Measurements from ENCODE around the gene TERB1. TPM values are rescaled to one million over a fixed set of nuclear protein-coding genes. Genes with fewer than 3 reads are reported as not detected.

TERB1 gene
- total RNA-seq, 4 donors from 2014 or later, result 0.27 to 2.1 TPM; not detected in 2

GRCh38 chr16:66845080-66845410 lies 43.7 kb upstream of the TERB1 start:
- Histone ChIP-seq H3K27me3 (peaks cover 7% of the 10 kb centered on the region), H3K9me3 (no peaks in the 10 kb centered on the region), H3K27ac (no peak overlapping the region), H3K4me1 (peaks cover 10 to 12% of the 10 kb centered on the region in 2 donors), H3K36me3 (no peaks in the 10 kb centered on the region), H3K4me3 (replicated peaks in 1 of 3) (peak overlapping the region in 1 of 3 donors; percentile 27)
- intact Hi-C loops (cut with DNase I), result no loop called here
- no peak for DNase-seq
- TF ChIP-seq, protein P1, sequence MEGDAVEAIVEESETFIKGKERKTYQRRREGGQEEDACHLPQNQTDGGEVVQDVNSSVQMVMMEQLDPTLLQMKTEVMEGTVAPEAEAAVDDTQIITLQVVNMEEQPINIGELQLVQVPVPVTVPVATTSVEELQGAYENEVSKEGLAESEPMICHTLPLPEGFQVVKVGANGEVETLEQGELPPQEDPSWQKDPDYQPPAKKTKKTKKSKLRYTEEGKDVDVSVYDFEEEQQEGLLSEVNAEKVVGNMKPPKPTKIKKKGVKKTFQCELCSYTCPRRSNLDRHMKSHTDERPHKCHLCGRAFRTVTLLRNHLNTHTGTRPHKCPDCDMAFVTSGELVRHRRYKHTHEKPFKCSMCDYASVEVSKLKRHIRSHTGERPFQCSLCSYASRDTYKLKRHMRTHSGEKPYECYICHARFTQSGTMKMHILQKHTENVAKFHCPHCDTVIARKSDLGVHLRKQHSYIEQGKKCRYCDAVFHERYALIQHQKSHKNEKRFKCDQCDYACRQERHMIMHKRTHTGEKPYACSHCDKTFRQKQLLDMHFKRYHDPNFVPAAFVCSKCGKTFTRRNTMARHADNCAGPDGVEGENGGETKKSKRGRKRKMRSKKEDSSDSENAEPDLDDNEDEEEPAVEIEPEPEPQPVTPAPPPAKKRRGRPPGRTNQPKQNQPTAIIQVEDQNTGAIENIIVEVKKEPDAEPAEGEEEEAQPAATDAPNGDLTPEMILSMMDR (IDR thresholded peaks at IDR 0.05), result no peak
- TF ChIP-seq POLR2A (IDR thresholded peaks at IDR 0.05), result no peak
- 19 to 59% methylated on average over 2 to 10 of the region's 10 CpGs for WGBS, 2 donors

GRCh38 chr16:66844342-66845079 lies 43.1 kb upstream of the TERB1 start, which contains the start of gene CA7:
Gene CA7, plus strand, starts transcription at chr16:66844414. Its CDS starts 74 bp downstream, at chr16:66844488.
- 0% methylated on average over 19 of the region's 79 CpGs; no CpG with 5 or more reads in 1 of the 2 donors for WGBS, 2 donors
- no peaks in the 10 kb centered on the region for H3K36me3 ChIP-seq
- intact Hi-C loops (cut with DNase I), result no loop called here
- no peak within 1 kb of the TSS for H3K27ac ChIP-seq
- TF ChIP-seq, protein P1 (IDR thresholded peaks at IDR 0.05), result no peak
- no peak for TF ChIP-seq POLR2A (IDR thresholded peaks at IDR 0.05)
- H3K4me1 ChIP-seq, result peaks cover 10 to 12% of the 10 kb centered on the region in 2 donors
- H3K27me3 ChIP-seq, result peaks cover 7% of the 10 kb centered on the region
- peak within 1 kb of the TSS in 2 of 3 donors; percentile 27 for H3K4me3 ChIP-seq (replicated peaks in 1 of 3)
- H3K9me3 ChIP-seq, result no peaks in the 10 kb centered on the region
- peak in 1 of 2 donors; percentile 33 for DNase-seq

GRCh38 chr16:66844009-66844341 lies 42.6 kb upstream of the TERB1 start:
- TF ChIP-seq POLR2A (IDR thresholded peaks at IDR 0.05), result no peak
- TF ChIP-seq, protein P1 (IDR thresholded peaks at IDR 0.05), result no peak
- intact Hi-C loops (cut with DNase I), result no loop called here
- H3K4me1 ChIP-seq, result peaks cover 10 to 12% of the 10 kb centered on the region in 2 donors
- WGBS, 2 donors, result 18 to 36% methylated on average over 7 to 13 of the region's 14 CpGs
- no peak for DNase-seq
- H3K27ac ChIP-seq, result no peak overlapping the region
- H3K27me3 ChIP-seq, result peaks cover 7% of the 10 kb centered on the region
- no peaks in the 10 kb centered on the region for H3K36me3 ChIP-seq
- peak overlapping the region in 2 of 3 donors; percentile 27 for H3K4me3 ChIP-seq (replicated peaks in 1 of 3)
- no peaks in the 10 kb centered on the region for H3K9me3 ChIP-seq

DNA sequence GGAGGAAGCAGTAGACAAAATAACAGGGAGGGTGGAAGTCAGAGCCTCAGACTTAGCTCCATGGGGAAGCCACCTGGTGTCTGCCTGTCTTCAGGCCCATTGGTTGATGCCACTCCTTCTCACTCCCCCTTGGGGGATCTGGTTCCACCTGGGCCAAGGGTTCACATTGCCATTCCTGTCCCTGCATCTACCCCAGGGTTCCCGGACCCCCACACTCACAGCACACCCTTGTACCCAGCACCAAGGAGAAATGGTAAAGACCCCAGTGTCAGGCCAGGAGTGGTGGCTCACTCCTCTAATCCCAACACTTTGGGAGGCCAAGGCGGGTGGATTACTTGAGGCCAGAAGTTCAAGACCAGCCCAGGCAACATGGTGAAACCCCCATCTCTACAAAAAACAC lies 41.8 kb upstream of the TERB1 start:
- intact Hi-C loops (cut with DNase I), result no loop called here
- peaks cover 10 to 12% of the 10 kb centered on the region in 2 donors for H3K4me1 ChIP-seq
- no peaks in the 10 kb centered on the region for H3K9me3 ChIP-seq
- DNase-seq, result no peak
- 100% methylated on average over 2 of the region's 2 CpGs for WGBS, 2 donors
- TF ChIP-seq POLR2A (IDR thresholded peaks at IDR 0.05), result no peak
- TF ChIP-seq, protein P1 (IDR thresholded peaks at IDR 0.05), result no peak
- peaks cover 7% of the 10 kb centered on the region for H3K27me3 ChIP-seq
- H3K36me3 ChIP-seq, result no peaks in the 10 kb centered on the region
- H3K4me3 ChIP-seq (replicated peaks in 1 of 3), result no peak overlapping the region
- no peak overlapping the region for H3K27ac ChIP-seq

GRCh38 chr16:66842765-66843164 lies 41.4 kb upstream of the TERB1 start:
- peaks cover 10 to 12% of the 10 kb centered on the region in 2 donors for H3K4me1 ChIP-seq
- intact Hi-C loops (cut with DNase I), result no loop called here
- TF ChIP-seq POLR2A (IDR thresholded peaks at IDR 0.05), result no peak
- TF ChIP-seq, protein P1 (IDR thresholded peaks at IDR 0.05), result no peak
- no peaks in the 10 kb centered on the region for H3K36me3 ChIP-seq
- H3K27ac ChIP-seq, result no peak overlapping the region
- no peaks in the 10 kb centered on the region for H3K9me3 ChIP-seq
- peaks cover 7% of the 10 kb centered on the region for H3K27me3 ChIP-seq
- 72 to 78% methylated on average over 7 of the region's 7 CpGs for WGBS, 2 donors
- DNase-seq, result peak; percentile 35 to 45
- H3K4me3 ChIP-seq (replicated peaks in 1 of 3), result no peak overlapping the region

Data from thyroid gland (tissue), 4 donors.